Right renal pelvis (tissue), 4 donors: ENCODE measurements around the gene KRT37. TPM values are rescaled to one million over a fixed set of nuclear protein-coding genes. Genes with fewer than 3 reads are reported as not detected.

ENCODE experiments used
- DNase-seq, 4 donors: peaks; one replicate each; pipeline ENCODE4 v3.0.0-alpha.2; 2013; ENCODE audit warnings: low read depth in 4 of 4, low spot score in 3 of 4, missing footprints in 1 of 4
- polyA plus RNA-seq, 4 donors: library from polyadenylated mRNA; unstranded; fragments of 120-200 nt; gene quantifications; one replicate each; pipeline ENCODE4 v1.2.1, GENCODE V29; 2013; ENCODE audit not compliant: insufficient read length in 4 of 4

The KRT37 gene
- polyA plus RNA-seq, 4 donors: not detected

GRCh38 chr17:41377546-41377945 is 46.8 kb downstream of the KRT37 start:
- DNase-seq: peak in 1 of 4 donors; percentile 7

Other genes starting within 250 kb of the KRT37 start
- not detected for gene KRTAP4-2, start 246.4 kb downstream of the KRT37 start, polyA plus RNA-seq
- gene KRTAP4-1, start 239.7 kb downstream of the KRT37 start, polyA plus RNA-seq: not detected
- not detected for gene KRTAP9-1, start 234.7 kb downstream of the KRT37 start, polyA plus RNA-seq
- not detected for gene KRTAP9-2, start 197.9 kb downstream of the KRT37 start, polyA plus RNA-seq
- not detected for gene KRTAP9-3, start 192.1 kb downstream of the KRT37 start, polyA plus RNA-seq
- gene KRTAP9-8, start 186.6 kb downstream of the KRT37 start, polyA plus RNA-seq: not detected
- gene KRTAP9-4, start 174.9 kb downstream of the KRT37 start, polyA plus RNA-seq: not detected
- gene KRTAP9-9, start 169.2 kb downstream of the KRT37 start, polyA plus RNA-seq: not detected
- gene KRTAP9-6, start 159.2 kb downstream of the KRT37 start, polyA plus RNA-seq: under 1 TPM in 1 of 4 donors, not detected in 3; 0.05 TPM
- not detected for gene KRTAP9-7, start 148.9 kb downstream of the KRT37 start, polyA plus RNA-seq
- gene KRTAP29-1, start 121.7 kb downstream of the KRT37 start, polyA plus RNA-seq: not detected
- gene KRTAP16-1, start 115.3 kb downstream of the KRT37 start, polyA plus RNA-seq: not detected
- not detected for gene KRTAP17-1, start 108.9 kb downstream of the KRT37 start, polyA plus RNA-seq
- gene KRT33A, start 73.8 kb downstream of the KRT37 start, polyA plus RNA-seq: not detected
- under 1 TPM in 1 of 4 donors, not detected in 3; 0.03 TPM for gene KRT33B, start 54.8 kb downstream of the KRT37 start, polyA plus RNA-seq
- not detected for gene KRT34, start 42.3 kb downstream of the KRT37 start, polyA plus RNA-seq
- not detected for gene KRT31, start 27.0 kb downstream of the KRT37 start, polyA plus RNA-seq
- gene KRT38, start 16.4 kb upstream of the KRT37 start, polyA plus RNA-seq: not detected
- gene KRT32, start 42.8 kb upstream of the KRT37 start, polyA plus RNA-seq: not detected
- gene KRT35, start 56.6 kb upstream of the KRT37 start, polyA plus RNA-seq: under 1 TPM in 1 of 4 donors, not detected in 3; 0.06 TPM
- not detected for gene KRT36, start 65.3 kb upstream of the KRT37 start, polyA plus RNA-seq
- 1 to 10 TPM in 2 of 4 donors, under 1 TPM in 2; 0.21 to 6.2 (median 1.2) TPM for gene KRT13, start 81.0 kb upstream of the KRT37 start, polyA plus RNA-seq
- gene KRT15, start 94.3 kb upstream of the KRT37 start, polyA plus RNA-seq: 1 to 10 TPM in 2 of 4 donors, under 1 TPM in 2; 0.68 to 2.9 (median 1.2) TPM
- 100 to 1,000 TPM; 143 to 231 (median 189) TPM for gene KRT19, start 103.7 kb upstream of the KRT37 start, polyA plus RNA-seq
- gene KRT9, start 147.5 kb upstream of the KRT37 start, polyA plus RNA-seq: not detected
- under 1 TPM; 0.14 to 0.44 (median 0.26) TPM for gene KRT14, start 162.3 kb upstream of the KRT37 start, polyA plus RNA-seq
- under 1 TPM in 1 of 4 donors, not detected in 3; 0.09 TPM for gene KRT16, start 188.2 kb upstream of the KRT37 start, polyA plus RNA-seq
- gene KRT17, start 200.0 kb upstream of the KRT37 start, polyA plus RNA-seq: 1 to 10 TPM; 1.2 to 4.0 (median 1.9) TPM